ENCODE data around the gene OR4C6.

OR4C6 gene

GRCh38 chr11:55661901-55662300 lies at the start of gene OR4C6:
Gene OR4C6 (plus strand): TSS chr11:55662201. CDS start chr11:55665167, 2,966 bp downstream.
- no peak for DNase-seq (ENCODE audit: low read depth)

GRCh38 chr11:55624531-55624930 lies 37.5 kb upstream of the OR4C6 start:
- no peak for DNase-seq (ENCODE audit: low read depth)

GRCh38 chr11:55634813-55635212 lies 27.2 kb upstream of the OR4C6 start, which contains the start of gene OR4P4:
Gene OR4P4 (plus strand): TSS chr11:55635113.
- DNase-seq (ENCODE audit: low read depth) = no peak

- no peak for DNase-seq (ENCODE audit: low read depth)
Measured at GRCh38 chr11:55648027-55648426, 14.0 kb upstream of the OR4C6 start, which contains the start of gene OR4S2. Gene OR4S2 (plus strand): TSS chr11:55648327. CDS start chr11:55650904, 2,577 bp downstream.

GRCh38 chr11:55652560-55652959 lies 9.4 kb upstream of the OR4C6 start:
- no peak for DNase-seq (ENCODE audit: low read depth)

GRCh38 chr11:55655096-55655495 lies 6.9 kb upstream of the OR4C6 start:
- DNase-seq (ENCODE audit: low read depth) = no peak

- no peak for DNase-seq (ENCODE audit: low read depth)
Measured at GRCh38 chr11:55658031-55658573, 3.9 kb upstream of the OR4C6 start.

GRCh38 chr11:55658608-55659007 lies 3.4 kb upstream of the OR4C6 start:
- DNase-seq (ENCODE audit: low read depth) = no peak

GRCh38 chr11:55669376-55669775 lies 7.4 kb downstream of the OR4C6 start:
- no peak for DNase-seq (ENCODE audit: low read depth)

GRCh38 chr11:55673860-55674259 lies 11.9 kb downstream of the OR4C6 start:
- no peak for DNase-seq (ENCODE audit: low read depth)

GRCh38 chr11:55697817-55698216 lies 35.8 kb downstream of the OR4C6 start:
- DNase-seq (ENCODE audit: low read depth) = no peak

GRCh38 chr11:55701429-55701828 lies 39.4 kb downstream of the OR4C6 start:
- no peak for DNase-seq (ENCODE audit: low read depth)

GRCh38 chr11:55707029-55707428 lies 45.0 kb downstream of the OR4C6 start:
- peak; percentile 29 for DNase-seq (ENCODE audit: low read depth)

- DNase-seq (ENCODE audit: low read depth) = no peak
Measured at GRCh38 chr11:55714982-55715888, 53.2 kb downstream of the OR4C6 start.

Data from amniotic epithelial cell (primary cell).